ENCODE results near the gene PTBP3.

The PTBP3 gene

GRCh38 chr9:112265391-112265790, 68.0 kb downstream of the PTBP3 start:
- FAIRE-seq = no peak

GRCh38 chr9:112262577-112262976, 70.8 kb downstream of the PTBP3 start:
- no peak for FAIRE-seq

GRCh38 chr9:112261133-112261532, 72.3 kb downstream of the PTBP3 start:
- no peak for FAIRE-seq

DNA sequence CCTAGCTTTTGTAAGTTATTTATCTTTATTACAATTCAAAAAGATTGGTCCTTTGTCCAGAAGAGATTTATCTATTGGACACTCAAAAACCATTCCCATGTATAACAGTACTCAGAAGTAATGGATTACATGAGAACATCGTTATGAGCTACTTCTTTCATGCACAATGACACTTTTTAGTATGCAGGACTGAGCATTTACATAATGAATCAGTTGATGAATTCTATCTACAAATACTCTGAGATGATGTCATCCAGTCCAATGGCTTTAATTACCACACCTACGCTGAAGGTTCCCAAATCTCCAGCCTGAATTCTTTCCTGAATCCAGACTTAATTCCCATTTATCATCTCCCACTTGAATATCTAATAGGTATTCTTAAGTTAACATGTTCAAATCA, 75.3 kb downstream of the PTBP3 start:
- no peak for FAIRE-seq

DNA sequence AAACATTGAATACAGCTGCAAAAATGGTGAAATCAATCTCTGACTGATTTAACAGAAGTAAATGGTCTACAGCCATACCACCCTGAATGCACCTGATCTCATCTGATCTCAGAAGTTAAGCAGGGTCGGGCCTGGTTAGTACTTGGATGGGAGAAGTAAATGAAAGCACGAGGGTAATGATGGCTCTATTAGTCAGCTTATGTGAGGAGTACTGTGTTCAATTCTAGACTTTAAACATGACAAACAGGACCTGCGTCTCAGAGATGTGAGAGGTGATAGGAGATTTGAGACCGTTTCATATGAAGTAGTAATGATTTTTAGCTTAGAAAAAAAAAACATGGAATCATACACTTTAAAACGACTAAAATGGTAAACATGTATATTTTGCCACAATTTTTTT, 81.2 kb downstream of the PTBP3 start:
- no peak for FAIRE-seq

DNA sequence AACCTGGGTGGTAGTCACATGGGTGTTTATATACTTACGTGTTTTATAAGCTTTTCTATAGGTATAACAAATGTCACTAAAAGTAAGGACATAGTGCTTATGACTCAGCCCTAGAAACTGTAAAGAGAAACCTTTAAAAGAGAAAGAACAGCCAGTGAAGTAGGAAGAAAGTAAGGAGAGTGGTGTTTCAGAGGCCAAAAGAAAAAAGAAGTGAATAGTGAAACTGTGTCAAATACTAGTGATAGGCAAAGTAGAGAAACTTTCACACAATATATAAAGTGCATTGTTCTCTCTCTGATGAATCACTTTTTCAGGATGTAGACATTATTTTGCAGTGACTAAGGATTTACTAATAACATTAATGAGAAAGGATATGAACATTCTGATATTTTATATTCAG, 84.1 kb downstream of the PTBP3 start:
- FAIRE-seq = no peak

GRCh38 chr9:112248722-112249121, 84.7 kb downstream of the PTBP3 start:
- FAIRE-seq = no peak

- no peak for FAIRE-seq
These were observed 86.3 kb downstream of the PTBP3 start for GRCh38 chr9:112247090-112247489.

GRCh38 chr9:112245126-112245525, 88.3 kb downstream of the PTBP3 start:
- no peak for FAIRE-seq

GRCh38 chr9:112242147-112242804, 91.1 kb downstream of the PTBP3 start:
- FAIRE-seq = no peak

GRCh38 chr9:112241491-112241890, 91.9 kb downstream of the PTBP3 start:
- FAIRE-seq = no peak

GRCh38 chr9:112239708-112240107, 93.7 kb downstream of the PTBP3 start:
- no peak for FAIRE-seq

- FAIRE-seq = no peak
These were observed 94.1 kb downstream of the PTBP3 start for GRCh38 chr9:112239284-112239683.

DNA sequence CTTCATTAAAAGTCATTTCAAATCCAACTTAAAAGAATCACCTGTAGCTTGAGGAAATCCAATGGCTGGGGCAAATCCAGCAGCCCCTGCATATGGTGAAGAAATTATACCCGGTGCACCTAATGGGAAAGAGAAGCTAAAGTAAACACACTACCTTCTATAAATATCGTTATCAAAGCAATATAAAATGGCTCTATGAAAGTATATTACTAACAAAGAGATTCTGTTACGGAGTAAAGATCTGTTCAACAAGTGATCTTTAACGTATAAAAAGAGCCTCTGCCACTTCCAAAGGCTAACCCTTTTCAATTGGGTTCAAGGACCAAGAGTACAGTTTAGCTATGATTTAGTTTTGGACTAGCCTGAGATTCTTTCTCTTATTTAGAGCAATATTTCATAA, 98.6 kb downstream of the PTBP3 start:
- FAIRE-seq = no peak

GRCh38 chr9:112233769-112234168, 99.7 kb downstream of the PTBP3 start:
- FAIRE-seq = no peak

DNA sequence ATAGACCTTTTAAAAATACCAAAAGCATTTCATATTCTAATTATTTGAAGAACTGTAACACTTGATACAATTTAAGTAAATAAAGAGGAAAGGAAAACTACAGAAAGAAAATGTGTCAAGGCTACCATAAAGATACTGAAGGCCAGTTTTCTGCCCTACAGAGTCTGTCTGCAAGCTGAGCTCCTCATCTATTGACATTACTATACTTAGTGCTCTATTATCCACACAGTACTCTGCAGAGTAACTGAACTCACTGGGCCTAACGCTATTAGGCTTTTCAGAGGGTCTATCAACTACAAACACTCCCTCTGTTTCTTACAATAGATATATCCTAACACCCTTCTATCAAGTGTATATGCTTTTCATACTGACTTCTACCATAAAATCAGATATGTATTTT, 101.2 kb downstream of the PTBP3 start:
- FAIRE-seq = no peak

GRCh38 chr9:112226091-112226490, 107.3 kb downstream of the PTBP3 start:
- no peak for FAIRE-seq

DNA sequence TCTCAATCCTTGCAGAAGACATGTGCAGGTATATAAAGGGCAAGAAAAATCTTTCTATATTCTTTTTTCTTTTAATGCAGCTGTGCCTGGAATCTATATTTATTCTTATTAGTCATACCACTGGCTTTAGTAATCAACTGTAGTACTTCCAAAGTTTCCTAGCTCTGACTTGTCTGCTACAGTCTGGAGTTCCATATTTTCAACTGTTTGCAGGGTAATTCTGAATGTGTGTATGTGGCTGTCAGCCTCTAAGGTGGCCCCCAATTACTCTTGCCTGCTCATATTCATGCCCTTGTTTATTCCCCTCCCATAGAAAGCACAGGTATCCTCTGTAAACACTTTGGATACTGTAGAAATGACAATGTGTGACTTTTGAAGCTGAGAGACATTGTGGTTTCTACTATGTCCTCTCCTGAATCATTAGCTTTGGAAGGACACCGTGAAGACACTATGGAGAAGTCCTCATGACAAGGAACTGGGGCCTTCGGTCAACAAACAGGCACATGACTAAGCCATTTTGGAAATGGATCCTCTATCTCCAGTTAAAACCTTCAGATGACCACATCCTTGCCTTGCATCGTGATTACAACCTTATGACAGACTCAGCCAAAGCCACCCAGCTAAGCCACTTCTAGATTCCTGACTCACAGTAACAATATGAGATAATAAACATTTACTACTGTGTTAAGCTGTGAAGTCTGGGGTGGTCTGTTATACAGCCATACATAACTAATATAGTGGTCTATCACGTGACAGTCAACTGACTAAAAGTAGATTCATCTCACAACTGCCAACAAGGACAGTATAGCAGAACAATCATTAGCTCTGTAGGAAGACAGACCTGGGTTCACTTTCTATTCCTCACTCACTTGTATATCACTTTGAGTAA, 108.8 kb downstream of the PTBP3 start:
- no peak for FAIRE-seq

DNA sequence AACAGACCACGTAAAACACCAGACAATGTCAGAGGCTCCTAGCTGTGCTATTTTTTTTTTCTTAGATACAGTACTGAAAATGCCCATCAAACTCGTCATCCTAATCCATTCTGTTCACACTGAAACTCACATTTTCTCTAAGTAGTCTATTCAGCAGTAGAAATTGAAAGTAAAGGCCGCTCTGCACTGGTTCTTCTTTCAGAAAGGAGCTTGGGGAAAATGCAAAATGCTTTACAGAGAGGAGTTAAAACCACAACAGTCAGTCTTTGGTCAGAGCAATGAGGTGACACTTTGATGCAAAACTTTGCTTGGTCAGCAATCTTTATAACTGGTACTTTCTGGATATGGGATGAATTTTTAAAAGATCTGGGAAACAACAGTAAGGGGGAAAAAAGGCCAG, 114.5 kb downstream of the PTBP3 start:
- no peak for FAIRE-seq

DNA sequence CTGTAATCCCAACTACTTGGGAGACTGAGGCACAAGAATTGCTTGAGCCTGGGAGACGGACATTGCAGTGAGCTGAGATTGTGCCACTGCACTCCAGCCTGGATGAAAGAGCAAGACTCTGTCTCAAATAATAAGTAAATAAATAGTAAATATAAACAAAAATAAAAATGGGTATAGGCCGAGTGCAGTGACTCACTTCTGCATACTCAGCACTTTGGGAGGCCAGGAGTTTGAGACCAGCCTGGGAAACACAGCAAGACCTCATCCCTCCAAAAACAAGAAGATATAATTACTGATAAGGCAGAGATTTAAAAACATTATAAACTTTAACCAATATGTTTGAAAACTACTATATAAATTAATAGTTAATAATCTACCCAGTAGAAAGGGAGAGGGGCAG, 120.5 kb downstream of the PTBP3 start:
- no peak for FAIRE-seq

- no peak for FAIRE-seq
These were observed 126.0 kb downstream of the PTBP3 start for GRCh38 chr9:112207451-112207850.

DNA sequence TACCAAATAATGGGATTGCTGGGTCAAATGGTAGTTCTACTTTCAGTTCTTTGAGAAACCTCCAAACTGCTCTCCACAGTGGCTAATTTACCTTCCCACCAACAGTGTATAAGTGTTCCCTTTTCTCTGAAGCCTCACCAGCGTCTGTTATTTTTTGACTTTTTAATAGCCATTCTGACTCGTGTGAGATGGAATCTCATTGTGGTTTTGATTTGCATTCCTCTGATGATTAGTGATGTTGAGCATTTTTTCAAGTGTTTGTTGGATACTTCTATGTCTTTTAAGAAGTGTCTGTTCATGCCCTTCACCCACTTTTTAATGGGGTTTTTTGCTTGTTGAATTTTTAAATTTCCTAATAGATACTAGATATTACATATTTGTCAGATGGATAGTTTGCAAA, 129.9 kb downstream of the PTBP3 start:
- FAIRE-seq = no peak

DNA sequence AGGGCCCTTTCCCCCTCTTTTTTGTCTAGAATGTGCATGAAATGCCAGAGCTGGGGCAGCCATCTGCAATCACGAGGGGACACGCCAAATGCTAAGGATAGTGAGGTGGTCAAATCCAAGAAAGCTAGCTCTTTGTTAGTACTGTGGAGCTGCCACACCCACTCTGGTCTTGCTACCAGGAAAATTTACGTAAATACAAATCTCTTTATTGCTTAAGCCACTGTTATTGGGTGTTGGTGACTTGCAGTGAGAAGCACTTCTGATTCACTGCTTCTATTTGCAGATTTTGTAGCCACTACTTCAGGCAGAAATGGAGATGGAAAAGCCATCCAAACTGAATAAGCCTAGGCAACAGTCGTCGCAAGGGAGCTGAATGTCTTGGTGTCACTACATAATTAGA, 132.7 kb downstream of the PTBP3 start:
- no peak for FAIRE-seq

GRCh38 chr9:112198646-112199045, 134.8 kb downstream of the PTBP3 start:
- no peak for FAIRE-seq
